A549 (cell line): ENCODE measurements around the gene TTC7B. TPM values are rescaled to one million over a fixed set of nuclear protein-coding genes. Genes with fewer than 3 reads are reported as not detected.

Experiments used
- ATAC-seq, 2 experiments: fragments of 200-7000 bp in 1 of 2; fragments of >200 bp in 1 of 2; cut with Nextera tagmentation in 1 of 2; cut with Tn5 transposase in 1 of 2; 3 replicates each; pipeline versions ENCODE4 v1.8.0 to v1.9.1; 2018 to 2020; ENCODE audit warnings: mild to moderate bottlenecking in 1 of 2, moderate library complexity in 1 of 2
- CTCF ChIA-PET: fragments of 300-600 bp; sonication (Branson Sonifier 250); formaldehyde crosslinking; extraction: SDS; loops from one replicate; lab custom pipeline; 2021; ENCODE audit warnings: antibody characterized with exemption, inconsistent platforms; lab: Yijun Ruan, JAX
- POLR2A ChIA-PET: fragments of 350-600 bp; formaldehyde crosslinking; extraction: SDS; loops from one replicate; lab custom pipeline; 2021; ENCODE audit warnings: antibody characterized with exemption, inconsistent platforms; lab: Yijun Ruan, JAX
- DNase-seq, 2 experiments: peaks; one replicate each; pipeline versions ENCODE4 v3.0.0 to v3.0.0-alpha.2; 2011 to 2016; ENCODE audit warnings: low read depth in 1 of 2, low spot score in 1 of 2
- FAIRE-seq: peaks from 2 replicates; lab custom pipeline; 2011; peaks lifted over from hg19 to GRCh38; lab: Jason Lieb, UNC
- H3K27ac ChIP-seq, 2 experiments: fragments of >200 bp; sonication (Bioruptor Twin); formaldehyde crosslinking; 3 replicates each; pipeline ENCODE4 v1.5.1; 2016 to 2017
- H3K4me1 ChIP-seq: fragments of >200 bp; sonication (Bioruptor Twin); formaldehyde crosslinking; 3 replicates; pipeline ENCODE4 v1.6.1; 2016
- H3K4me2 ChIP-seq: fragments of >200 bp; sonication (Bioruptor Twin); formaldehyde crosslinking; 3 replicates; pipeline ENCODE4 v1.6.1; 2016
- H3K4me3 ChIP-seq: fragments of >200 bp; sonication (Bioruptor Twin); formaldehyde crosslinking; 3 replicates; pipeline ENCODE4 v1.5.1; 2016
- H3K9me3 ChIP-seq: fragments of >200 bp; sonication (Bioruptor Twin); formaldehyde crosslinking; 3 replicates; pipeline ENCODE4 v1.6.1; 2016
- BCL3 ChIP-seq: fragments of >200 bp; sonication (Bioruptor Twin); formaldehyde crosslinking; IDR thresholded peaks from 3 replicates; pipeline ENCODE4 v1.6.1; 2016
- CBX8 ChIP-seq: fragments of 200-600 bp; sonication (generic); IDR thresholded peaks from 2 replicates; pipeline ENCODE4 v1.6.1; 2016
- CTCF ChIP-seq: fragments of >200 bp; sonication (Bioruptor Twin); formaldehyde crosslinking; IDR thresholded peaks from 3 replicates; pipeline ENCODE4 v1.5.1; 2016
- EHMT2 ChIP-seq: fragments of 200-600 bp; sonication (generic); IDR thresholded peaks from 2 replicates; pipeline ENCODE4 v1.6.1; 2016; ENCODE audit warnings: antibody characterized with exemption, low read depth, mild to moderate bottlenecking, moderate library complexity
- FOXS1 ChIP-seq: fragments of 250-450 bp; sonication (Bioruptor Pico); IDR thresholded peaks from 2 replicates; pipeline ENCODE4 v1.5.0; 2020; ENCODE audit warnings: mild to moderate bottlenecking, moderate library complexity
- HDAC2 ChIP-seq: fragments of 200-600 bp; sonication (generic); IDR thresholded peaks from 2 replicates; pipeline ENCODE4 v1.6.1; 2016
- HMGXB4 ChIP-seq: fragments of 250-450 bp; sonication (Bioruptor Pico); IDR thresholded peaks from 2 replicates; pipeline ENCODE4 v1.5.0; 2021; ENCODE audit warnings: mild to moderate bottlenecking, moderate library complexity, borderline replicate concordance
- HOXB5 ChIP-seq: fragments of 250-450 bp; sonication (Bioruptor Pico); IDR thresholded peaks from 2 replicates; pipeline ENCODE4 v1.5.0; 2020; ENCODE audit warnings: mild to moderate bottlenecking, moderate library complexity
- KDM5A ChIP-seq: fragments of 200-600 bp; sonication (generic); IDR thresholded peaks from 2 replicates; pipeline ENCODE4 v1.6.1; 2016; ENCODE audit warnings: antibody characterized with exemption, mild to moderate bottlenecking
- NFE2L2 ChIP-seq: fragments of 150-350 bp; conservative IDR thresholded peaks from 2 replicates; pipeline ENCODE4 v1.6.1; 2014; ENCODE audit warnings: low read length
- NR3C1 ChIP-seq: fragments of >200 bp; sonication (Bioruptor Twin); formaldehyde crosslinking; IDR thresholded peaks from 3 replicates; pipeline ENCODE4 v1.6.1; 2017
- PBX3 ChIP-seq: IDR thresholded peaks from 2 replicates; pipeline ENCODE4 v1.6.1; 2012
- PHF8 ChIP-seq: fragments of 200-600 bp; sonication (generic); IDR thresholded peaks from 2 replicates; pipeline ENCODE4 v1.6.1; 2016; ENCODE audit warnings: low read depth, mild to moderate bottlenecking, antibody characterized with exemption, moderate library complexity, borderline replicate concordance
- POLR2AphosphoS2 ChIP-seq: conservative IDR thresholded peaks from 2 replicates; pipeline ENCODE4 v1.6.1; 2012; ENCODE audit warnings: low read length, improper control_type of control experiment, inconsistent platforms
- RAD21 ChIP-seq, 2 experiments: fragments of >200 bp in 1 of 2; sonication (Bioruptor Twin) in 1 of 2; formaldehyde crosslinking in 1 of 2; IDR thresholded peaks in 1 of 2; conservative IDR thresholded peaks in 1 of 2; 2 replicates in 1 of 2; 3 replicates in 1 of 2; pipeline ENCODE4 v1.6.1; 2012 to 2018; ENCODE audit warnings: inconsistent platforms in 1 of 2
- SREBF2 ChIP-seq: fragments of 450-650 bp; IDR thresholded peaks from 2 replicates; pipeline ENCODE4 v1.6.1; 2014; ENCODE audit warnings: mild to moderate bottlenecking, moderate library complexity
- WGBS: methylation state at CpG from one replicate; pipeline ENCODE4 v1.1.6; 2017; ENCODE audit errors: missing lambda C conversion rate; 5-methylcytosine and 5-hydroxymethylcytosine counted together
- polyA plus RNA-seq, 4 experiments: library from polyadenylated mRNA; depleted of rRNA in 3 of 4; stranded (reverse); fragments of >200 nt; fragmentation: RNase III in 1 of 4; extraction: RNeasy Plus Mini Kit Qiagen cat#74134 plus additional on column Dnase treatment in 1 of 4; gene quantifications; 2 replicates in 3 of 4; 3 replicates in 1 of 4; pipeline ENCODE4 v1.2.3, GENCODE V29; 2011 to 2017
- TF ChIP-seq, protein P1 (sequence below): IDR thresholded peaks from 2 replicates; pipeline ENCODE4 v1.6.1; 2012
- TF ChIP-seq, protein P2 (sequence below): fragments of 250-450 bp; sonication (Bioruptor Pico); IDR thresholded peaks from 2 replicates; pipeline ENCODE4 v1.5.0; 2020; ENCODE audit warnings: low read depth, mild to moderate bottlenecking, moderate library complexity
- TF ChIP-seq, protein P3 (sequence below): IDR thresholded peaks from 2 replicates; pipeline ENCODE4 v1.6.1; 2012; ENCODE audit warnings: low read depth, borderline replicate concordance
- TF ChIP-seq, protein P4 (sequence below): fragments of 450-650 bp; IDR thresholded peaks from 2 replicates; pipeline ENCODE4 v1.6.1; 2014; ENCODE audit warnings: antibody characterized with exemption

The TTC7B gene
- polyA plus RNA-seq, 2 of the 4 experiments (the other 2 are of a cell fraction), result 16.6 to 28.0 TPM

DNA sequence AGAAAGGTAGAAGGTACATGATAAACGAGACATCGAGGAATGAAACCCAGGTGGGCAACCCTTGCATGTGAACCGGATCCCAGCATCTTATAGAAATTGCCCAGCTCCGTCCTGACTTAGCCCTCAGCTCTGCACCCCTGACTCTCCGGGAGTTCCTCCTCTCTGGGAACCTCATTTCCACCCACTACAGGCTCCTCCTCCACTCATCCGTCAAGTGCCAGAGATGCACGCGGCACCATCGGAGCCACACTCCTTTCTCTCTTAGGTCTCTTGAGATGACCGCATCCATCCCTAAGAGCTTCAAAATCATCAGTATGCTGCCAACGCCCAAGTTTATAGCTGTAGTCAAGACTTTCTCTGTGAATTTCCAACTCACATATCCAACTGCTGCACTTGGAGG is 84.7 kb downstream of the TTC7B start:
- H3K4me3 ChIP-seq, result no peak overlapping the region
- 89% methylated on average over 11 of the region's 11 CpGs for WGBS
- no peaks in the 10 kb centered on the region for H3K4me1 ChIP-seq
- FAIRE-seq, result no peak
- CTCF ChIA-PET, result interaction anchor here (3.7 kb wide), 1 partner anchor 34 kb away, joined by 12 read pairs; no protein-coding TSS in a partner anchor
- no peak overlapping the region for H3K27ac ChIP-seq
- no peak overlapping the region for H3K4me2 ChIP-seq
- TF ChIP-seq EHMT2, result no peak
- TF ChIP-seq, protein P1, sequence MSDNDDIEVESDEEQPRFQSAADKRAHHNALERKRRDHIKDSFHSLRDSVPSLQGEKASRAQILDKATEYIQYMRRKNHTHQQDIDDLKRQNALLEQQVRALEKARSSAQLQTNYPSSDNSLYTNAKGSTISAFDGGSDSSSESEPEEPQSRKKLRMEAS, result no peak
- TF ChIP-seq SREBF2, result no peak
- no peak for TF ChIP-seq NR3C1
- no peak for TF ChIP-seq CTCF
- TF ChIP-seq HDAC2, result no peak
- TF ChIP-seq NFE2L2, result no peak
- TF ChIP-seq CBX8, result no peak
- TF ChIP-seq POLR2AphosphoS2, result no peak
- no peak for TF ChIP-seq HOXB5 (CRISPR knock-in tag)
- TF ChIP-seq KDM5A, result no peak
- no peak for TF ChIP-seq PBX3
- TF ChIP-seq PHF8, result no peak
- no peak for TF ChIP-seq BCL3
- no peak for TF ChIP-seq HMGXB4 (CRISPR knock-in tag)
- TF ChIP-seq, protein P2, sequence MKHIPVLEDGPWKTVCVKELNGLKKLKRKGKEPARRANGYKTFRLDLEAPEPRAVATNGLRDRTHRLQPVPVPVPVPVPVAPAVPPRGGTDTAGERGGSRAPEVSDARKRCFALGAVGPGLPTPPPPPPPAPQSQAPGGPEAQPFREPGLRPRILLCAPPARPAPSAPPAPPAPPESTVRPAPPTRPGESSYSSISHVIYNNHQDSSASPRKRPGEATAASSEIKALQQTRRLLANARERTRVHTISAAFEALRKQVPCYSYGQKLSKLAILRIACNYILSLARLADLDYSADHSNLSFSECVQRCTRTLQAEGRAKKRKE (CRISPR knock-in tag), result no peak
- TF ChIP-seq, protein P3, sequence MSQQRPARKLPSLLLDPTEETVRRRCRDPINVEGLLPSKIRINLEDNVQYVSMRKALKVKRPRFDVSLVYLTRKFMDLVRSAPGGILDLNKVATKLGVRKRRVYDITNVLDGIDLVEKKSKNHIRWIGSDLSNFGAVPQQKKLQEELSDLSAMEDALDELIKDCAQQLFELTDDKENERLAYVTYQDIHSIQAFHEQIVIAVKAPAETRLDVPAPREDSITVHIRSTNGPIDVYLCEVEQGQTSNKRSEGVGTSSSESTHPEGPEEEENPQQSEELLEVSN, result no peak
- TF ChIP-seq, protein P4, sequence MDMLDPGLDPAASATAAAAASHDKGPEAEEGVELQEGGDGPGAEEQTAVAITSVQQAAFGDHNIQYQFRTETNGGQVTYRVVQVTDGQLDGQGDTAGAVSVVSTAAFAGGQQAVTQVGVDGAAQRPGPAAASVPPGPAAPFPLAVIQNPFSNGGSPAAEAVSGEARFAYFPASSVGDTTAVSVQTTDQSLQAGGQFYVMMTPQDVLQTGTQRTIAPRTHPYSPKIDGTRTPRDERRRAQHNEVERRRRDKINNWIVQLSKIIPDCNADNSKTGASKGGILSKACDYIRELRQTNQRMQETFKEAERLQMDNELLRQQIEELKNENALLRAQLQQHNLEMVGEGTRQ, result no peak
- no peak for TF ChIP-seq RAD21 (conservative IDR thresholded peaks at IDR 0.05 in 1 of 2, IDR thresholded peaks at IDR 0.05 in 1 of 2)
- no peak for TF ChIP-seq FOXS1
- TF ChIP-seq, all 56 proteins: peak for 0
- DNase-seq (no peak), ATAC-seq (no peak)
- POLR2A ChIA-PET, result no interaction called here
- no peaks in the 10 kb centered on the region for H3K9me3 ChIP-seq
